HEK293 (cell line): ENCODE measurements around the gene ZNF611.
"Not testable (repeated sequence)": the region's sequence is repeated elsewhere in the genome, so short reads cannot be mapped to it uniquely, and the experiment has no call there.

Source experiments
- CTCF ChIA-PET: fragments of 350-600 bp; formaldehyde crosslinking; extraction: SDS; loops from one replicate; lab custom pipeline; 2021; ENCODE audit warnings: antibody characterized with exemption; lab: Yijun Ruan, JAX
- POLR2A ChIA-PET: fragments of 300-600 bp; formaldehyde crosslinking; extraction: SDS; loops from one replicate; lab custom pipeline; 2020; ENCODE audit warnings: antibody characterized with exemption, inconsistent platforms; lab: Yijun Ruan, JAX
- H3K27ac ChIP-seq: fragments of 200-500 bp; sonication (Bioruptor generic); 2 replicates; pipeline ENCODE4 v1.5.1; 2014; ENCODE audit warnings: low read depth, low read length, control low read depth, inconsistent platforms; ENCODE audit errors: extremely low read depth
- H3K36me3 ChIP-seq, 2 experiments: fragments of 200-500 bp in 1 of 2; sonication (Bioruptor generic) in 1 of 2; 1 replicate in 1 of 2; 2 replicates in 1 of 2; pipeline ENCODE4 v1.5.1; 2014 to 2017; ENCODE audit warnings: inconsistent platforms in 2 of 2, low read length in 2 of 2; ENCODE audit not compliant: control insufficient read depth in 2 of 2, insufficient read depth in 1 of 2
- H3K4me1 ChIP-seq: fragments of 200-500 bp; sonication (Bioruptor generic); 2 replicates; pipeline ENCODE4 v1.5.1; 2014; ENCODE audit warnings: mild to moderate bottlenecking, low read length, inconsistent platforms; ENCODE audit not compliant: control insufficient read depth, insufficient read depth
- H3K4me3 ChIP-seq: 2 replicates; pipeline ENCODE4 v1.5.1; 2011; ENCODE audit warnings: low read depth, mild to moderate bottlenecking, control low read depth, low read length, moderate library complexity
- H3K9me3 ChIP-seq: fragments of 200-500 bp; sonication (Bioruptor generic); 2 replicates; pipeline ENCODE4 v1.5.1; 2014; ENCODE audit warnings: low read depth, low read length, inconsistent platforms; ENCODE audit not compliant: control insufficient read depth, insufficient read depth
- AEBP2 ChIP-seq: fragments of 450-650 bp; formaldehyde crosslinking; IDR thresholded peaks from 2 replicates; pipeline ENCODE4 v1.5.1; 2016; ENCODE audit warnings: missing biosample characterization, missing genetic modification characterization, borderline replicate concordance
- OVOL3 ChIP-seq: fragments of 450-650 bp; formaldehyde crosslinking; IDR thresholded peaks from 2 replicates; pipeline ENCODE4 v1.5.1; 2016; ENCODE audit warnings: missing biosample characterization, missing genetic modification characterization
- PBX3 ChIP-seq: sonication (generic); formaldehyde crosslinking; IDR thresholded peaks from 2 replicates; pipeline ENCODE4 v1.8.1; 2022; ENCODE audit warnings: mild to moderate bottlenecking, moderate library complexity, missing genetic modification reagents
- PRDM1 ChIP-seq: fragments of 450-650 bp; formaldehyde crosslinking; IDR thresholded peaks from 2 replicates; pipeline ENCODE4; 2016; ENCODE audit warnings: missing biosample characterization, missing genetic modification characterization
- REST ChIP-seq: fragments of 450-650 bp; formaldehyde crosslinking; IDR thresholded peaks from 2 replicates; pipeline ENCODE4 v1.5.1; 2016; ENCODE audit warnings: missing biosample characterization, missing genetic modification characterization
- SALL2 ChIP-seq: fragments of 450-650 bp; formaldehyde crosslinking; IDR thresholded peaks from 2 replicates; pipeline ENCODE4 v1.5.0; 2017; ENCODE audit warnings: missing biosample characterization, mild to moderate bottlenecking, missing genetic modification characterization, borderline replicate concordance
- WT1 ChIP-seq: fragments of 450-650 bp; formaldehyde crosslinking; IDR thresholded peaks from 2 replicates; pipeline ENCODE4 v1.5.1; 2016; ENCODE audit warnings: missing biosample characterization, missing genetic modification characterization
- ZBTB1 ChIP-seq: fragments of 450-650 bp; formaldehyde crosslinking; IDR thresholded peaks from 2 replicates; pipeline ENCODE4 v1.5.1; 2016; ENCODE audit warnings: missing biosample characterization, missing genetic modification characterization
- ZBTB17 ChIP-seq: fragments of 450-650 bp; formaldehyde crosslinking; IDR thresholded peaks from 2 replicates; pipeline ENCODE4 v1.5.1; 2016; ENCODE audit warnings: missing biosample characterization, missing genetic modification characterization
- ZFHX2 ChIP-seq: fragments of 450-650 bp; formaldehyde crosslinking; conservative IDR thresholded peaks from 2 replicates; pipeline ENCODE4 v1.5.1; 2016; ENCODE audit warnings: missing biosample characterization, missing genetic modification characterization
- ZIC2 ChIP-seq: fragments of 450-650 bp; formaldehyde crosslinking; IDR thresholded peaks from 2 replicates; pipeline ENCODE4 v1.5.1; 2016; ENCODE audit warnings: missing biosample characterization, missing genetic modification characterization
- ZNF132 ChIP-seq: fragments of 450-650 bp; formaldehyde crosslinking; IDR thresholded peaks from 2 replicates; pipeline ENCODE4 v1.5.1; 2017; ENCODE audit warnings: missing biosample characterization, missing genetic modification characterization, borderline replicate concordance
- ZNF133 ChIP-seq: fragments of 450-650 bp; formaldehyde crosslinking; IDR thresholded peaks from 2 replicates; pipeline ENCODE4 v1.5.1; 2016; ENCODE audit warnings: missing biosample characterization, missing genetic modification characterization
- ZNF157 ChIP-seq: fragments of 450-650 bp; formaldehyde crosslinking; IDR thresholded peaks from 2 replicates; pipeline ENCODE4 v1.5.1; 2016; ENCODE audit warnings: missing biosample characterization, missing genetic modification characterization
- ZNF16 ChIP-seq: fragments of 450-650 bp; formaldehyde crosslinking; IDR thresholded peaks from 2 replicates; pipeline ENCODE4 v1.5.1; 2016; ENCODE audit warnings: low read depth, missing biosample characterization, missing genetic modification characterization
- ZNF19 ChIP-seq: fragments of 450-650 bp; formaldehyde crosslinking; IDR thresholded peaks from 2 replicates; pipeline ENCODE4; 2016; ENCODE audit warnings: missing biosample characterization, missing genetic modification characterization, low read depth
- ZNF266 ChIP-seq: fragments of 450-650 bp; formaldehyde crosslinking; IDR thresholded peaks from 2 replicates; pipeline ENCODE4 v1.5.1; 2016; ENCODE audit warnings: missing biosample characterization, missing genetic modification characterization, low read depth
- ZNF362 ChIP-seq: fragments of 450-650 bp; formaldehyde crosslinking; IDR thresholded peaks from 2 replicates; pipeline ENCODE4 v1.5.1; 2016; ENCODE audit warnings: missing biosample characterization, missing genetic modification characterization
- ZNF366 ChIP-seq: fragments of 450-650 bp; formaldehyde crosslinking; conservative IDR thresholded peaks from 2 replicates; pipeline ENCODE4 v1.5.1; 2016; ENCODE audit warnings: missing biosample characterization, missing genetic modification characterization
- ZNF426 ChIP-seq: fragments of 450-650 bp; formaldehyde crosslinking; IDR thresholded peaks from 2 replicates; pipeline ENCODE4 v1.5.1; 2017; ENCODE audit warnings: missing biosample characterization, missing genetic modification characterization, mild to moderate bottlenecking, inconsistent platforms, moderate library complexity
- ZNF561 ChIP-seq: fragments of 450-650 bp; IDR thresholded peaks from 2 replicates; pipeline ENCODE4 v1.5.1; 2018; ENCODE audit warnings: missing biosample characterization, missing genetic modification characterization, borderline replicate concordance
- ZNF610 ChIP-seq: fragments of 450-650 bp; formaldehyde crosslinking; IDR thresholded peaks from 2 replicates; pipeline ENCODE4 v1.5.1; 2016; ENCODE audit warnings: missing biosample characterization, missing genetic modification characterization, borderline replicate concordance
- ZNF621 ChIP-seq: fragments of 450-650 bp; formaldehyde crosslinking; IDR thresholded peaks from 2 replicates; pipeline ENCODE4 v1.5.1; 2017; ENCODE audit warnings: missing biosample characterization, missing genetic modification characterization
- ZNF629 ChIP-seq: fragments of 450-650 bp; formaldehyde crosslinking; IDR thresholded peaks from 2 replicates; pipeline ENCODE4 v1.5.1; 2017; ENCODE audit warnings: missing biosample characterization, missing genetic modification characterization
- ZNF658 ChIP-seq: fragments of 450-650 bp; formaldehyde crosslinking; IDR thresholded peaks from 2 replicates; pipeline ENCODE4; 2016; ENCODE audit warnings: missing biosample characterization, missing genetic modification characterization

Gene ZNF611

GRCh38 chr19:52742516-52742915 lies 7.7 kb upstream of the ZNF611 start (continued):
- TF ChIP-seq REST (tag by site-specific recombination): no peak
- TF ChIP-seq ZBTB1: no peak
- TF ChIP-seq ZNF19: no peak
- no peak for TF ChIP-seq WT1 (tag by site-specific recombination)
- no peak for TF ChIP-seq ZNF366 (tag by site-specific recombination)
- no peak for TF ChIP-seq ZNF133 (tag by site-specific recombination)
- TF ChIP-seq ZNF16: no peak
- TF ChIP-seq ZNF362 (tag by site-specific recombination): no peak
- no peak for TF ChIP-seq ZNF561 (tag by site-specific recombination)

- POLR2A ChIA-PET: no interaction called here
- TF ChIP-seq ZNF426 (tag by site-specific recombination) (no peak), ZNF621 (tag by site-specific recombination) (no peak), OVOL3 (tag by site-specific recombination) (no peak), ZIC2 (no peak), ZNF366 (tag by site-specific recombination) (no peak), ZNF157 (tag by site-specific recombination) (no peak), ZNF629 (tag by site-specific recombination) (no peak), ZNF132 (tag by site-specific recombination) (no peak)
- Histone ChIP-seq H3K27ac (no peak overlapping the region), H3K36me3 (no peaks in the 10 kb centered on the region), H3K4me3 (no peak overlapping the region), H3K4me1 (no peaks in the 10 kb centered on the region), H3K9me3 (no peaks in the 10 kb centered on the region)
- CTCF ChIA-PET: no interaction called here
Measured at GRCh38 chr19:52741951-52742485, 7.2 kb upstream of the ZNF611 start.

- POLR2A ChIA-PET, H3K4me3 ChIP-seq, CTCF ChIA-PET, H3K36me3 ChIP-seq, H3K27ac ChIP-seq, H3K9me3 ChIP-seq, H3K4me1 ChIP-seq: not testable (repeated sequence)
Measured at GRCh38 chr19:52741371-52741770, 6.5 kb upstream of the ZNF611 start.

GRCh38 chr19:52739576-52739975 lies 4.7 kb upstream of the ZNF611 start:
- Histone ChIP-seq H3K27ac (no peak overlapping the region), H3K9me3 (no peaks in the 10 kb centered on the region), H3K4me1 (no peaks in the 10 kb centered on the region), H3K36me3 (no peaks in the 10 kb centered on the region), H3K4me3 (no peak overlapping the region)
- POLR2A ChIA-PET: no interaction called here
- CTCF ChIA-PET: no interaction called here
- TF ChIP-seq SALL2 (tag by site-specific recombination): no peak
- no peak for TF ChIP-seq ZBTB17
- no peak for TF ChIP-seq ZNF610 (tag by site-specific recombination)
- TF ChIP-seq ZNF266: no peak
- TF ChIP-seq PBX3 (CRISPR knock-in tag): no peak
- TF ChIP-seq PRDM1 (tag by site-specific recombination): no peak
- no peak for TF ChIP-seq ZNF658 (tag by site-specific recombination)
- TF ChIP-seq ZFHX2: no peak
- no peak for TF ChIP-seq AEBP2 (tag by site-specific recombination)
